ENCODE data around the gene CYB561.

- TF ChIP-seq, protein P1, sequence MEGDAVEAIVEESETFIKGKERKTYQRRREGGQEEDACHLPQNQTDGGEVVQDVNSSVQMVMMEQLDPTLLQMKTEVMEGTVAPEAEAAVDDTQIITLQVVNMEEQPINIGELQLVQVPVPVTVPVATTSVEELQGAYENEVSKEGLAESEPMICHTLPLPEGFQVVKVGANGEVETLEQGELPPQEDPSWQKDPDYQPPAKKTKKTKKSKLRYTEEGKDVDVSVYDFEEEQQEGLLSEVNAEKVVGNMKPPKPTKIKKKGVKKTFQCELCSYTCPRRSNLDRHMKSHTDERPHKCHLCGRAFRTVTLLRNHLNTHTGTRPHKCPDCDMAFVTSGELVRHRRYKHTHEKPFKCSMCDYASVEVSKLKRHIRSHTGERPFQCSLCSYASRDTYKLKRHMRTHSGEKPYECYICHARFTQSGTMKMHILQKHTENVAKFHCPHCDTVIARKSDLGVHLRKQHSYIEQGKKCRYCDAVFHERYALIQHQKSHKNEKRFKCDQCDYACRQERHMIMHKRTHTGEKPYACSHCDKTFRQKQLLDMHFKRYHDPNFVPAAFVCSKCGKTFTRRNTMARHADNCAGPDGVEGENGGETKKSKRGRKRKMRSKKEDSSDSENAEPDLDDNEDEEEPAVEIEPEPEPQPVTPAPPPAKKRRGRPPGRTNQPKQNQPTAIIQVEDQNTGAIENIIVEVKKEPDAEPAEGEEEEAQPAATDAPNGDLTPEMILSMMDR (IDR thresholded peaks at IDR 0.05 in 2 of 3, conservative IDR thresholded peaks at IDR 0.05 in 1 of 3; ENCODE audit: borderline replicate concordance in 1 of 3, insufficient read depth in 1 of 3, low read depth in 2 of 3, low read length in 2 of 3), result no peak
- TF ChIP-seq, protein P2, sequence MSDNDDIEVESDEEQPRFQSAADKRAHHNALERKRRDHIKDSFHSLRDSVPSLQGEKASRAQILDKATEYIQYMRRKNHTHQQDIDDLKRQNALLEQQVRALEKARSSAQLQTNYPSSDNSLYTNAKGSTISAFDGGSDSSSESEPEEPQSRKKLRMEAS (IDR thresholded peaks at IDR 0.05), result no peak
- no peak for TF ChIP-seq SIN3A (IDR thresholded peaks at IDR 0.05; ENCODE audit: low read depth)
- no peak for TF ChIP-seq POLR2A (IDR thresholded peaks at IDR 0.05; ENCODE audit: borderline replicate concordance, extremely low read depth, insufficient read depth, insufficient read length)
- no peak for TF ChIP-seq SRF (IDR thresholded peaks at IDR 0.05; ENCODE audit: low read depth)
- TF ChIP-seq, protein P3, sequence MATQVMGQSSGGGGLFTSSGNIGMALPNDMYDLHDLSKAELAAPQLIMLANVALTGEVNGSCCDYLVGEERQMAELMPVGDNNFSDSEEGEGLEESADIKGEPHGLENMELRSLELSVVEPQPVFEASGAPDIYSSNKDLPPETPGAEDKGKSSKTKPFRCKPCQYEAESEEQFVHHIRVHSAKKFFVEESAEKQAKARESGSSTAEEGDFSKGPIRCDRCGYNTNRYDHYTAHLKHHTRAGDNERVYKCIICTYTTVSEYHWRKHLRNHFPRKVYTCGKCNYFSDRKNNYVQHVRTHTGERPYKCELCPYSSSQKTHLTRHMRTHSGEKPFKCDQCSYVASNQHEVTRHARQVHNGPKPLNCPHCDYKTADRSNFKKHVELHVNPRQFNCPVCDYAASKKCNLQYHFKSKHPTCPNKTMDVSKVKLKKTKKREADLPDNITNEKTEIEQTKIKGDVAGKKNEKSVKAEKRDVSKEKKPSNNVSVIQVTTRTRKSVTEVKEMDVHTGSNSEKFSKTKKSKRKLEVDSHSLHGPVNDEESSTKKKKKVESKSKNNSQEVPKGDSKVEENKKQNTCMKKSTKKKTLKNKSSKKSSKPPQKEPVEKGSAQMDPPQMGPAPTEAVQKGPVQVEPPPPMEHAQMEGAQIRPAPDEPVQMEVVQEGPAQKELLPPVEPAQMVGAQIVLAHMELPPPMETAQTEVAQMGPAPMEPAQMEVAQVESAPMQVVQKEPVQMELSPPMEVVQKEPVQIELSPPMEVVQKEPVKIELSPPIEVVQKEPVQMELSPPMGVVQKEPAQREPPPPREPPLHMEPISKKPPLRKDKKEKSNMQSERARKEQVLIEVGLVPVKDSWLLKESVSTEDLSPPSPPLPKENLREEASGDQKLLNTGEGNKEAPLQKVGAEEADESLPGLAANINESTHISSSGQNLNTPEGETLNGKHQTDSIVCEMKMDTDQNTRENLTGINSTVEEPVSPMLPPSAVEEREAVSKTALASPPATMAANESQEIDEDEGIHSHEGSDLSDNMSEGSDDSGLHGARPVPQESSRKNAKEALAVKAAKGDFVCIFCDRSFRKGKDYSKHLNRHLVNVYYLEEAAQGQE (IDR thresholded peaks at IDR 0.05; ENCODE audit: low read depth), result no peak
- TF ChIP-seq ELF1 (IDR thresholded peaks at IDR 0.05; ENCODE audit: borderline replicate concordance, low read depth), result no peak
- no peak for TF ChIP-seq ZFX (IDR thresholded peaks at IDR 0.05)
These were observed 19.2 kb downstream of the CYB561 start for GRCh38 chr17:63426917-63427308.

All from HCT116 (cell line).